Endothelial cell of umbilical vein (primary cell): Measurements from ENCODE around the gene SPTB. TPM values are rescaled to one million over a fixed set of nuclear protein-coding genes. Genes with fewer than 3 reads are reported as not detected.

Experiments used
- BruUV-seq: library from RNA; stranded (reverse); fragments of 400-500 nt; replicated peaks from 2 replicates; lab custom pipeline; 2021; lab: Mats Ljungman, UMichigan
- CTCF ChIA-PET: fragments of 300-600, 350-600 bp; sonication (Branson Sonifier 250); formaldehyde crosslinking; loops from one replicate; lab custom pipeline; 2021; ENCODE audit warnings: antibody characterized with exemption, inconsistent platforms; lab: Charles Lee
- POLR2A ChIA-PET: fragments of 300-600, 350-600 bp; sonication (Branson Sonifier 250); formaldehyde crosslinking; loops from one replicate; lab custom pipeline; 2021; ENCODE audit warnings: antibody characterized with exemption, inconsistent platforms; lab: Charles Lee
- DNase-seq: peaks from one replicate; pipeline ENCODE4 v3.0.0-alpha.2; 2011; ENCODE audit warnings: low read depth, low spot score
- FAIRE-seq: peaks from 2 replicates; lab custom pipeline; 2011; peaks lifted over from hg19 to GRCh38; lab: Jason Lieb, UNC
- H2AFZ ChIP-seq: 2 replicates; pipeline ENCODE4 v1.6.0; 2012; ENCODE audit warnings: low read depth, low read length, control low read depth, inconsistent platforms
- H3K27ac ChIP-seq: 2 replicates; pipeline ENCODE4 v1.5.1; 2011; ENCODE audit warnings: low read depth, mild to moderate bottlenecking, control low read depth, low read length, moderate library complexity; ENCODE audit not compliant: insufficient read depth
- H3K27me3 ChIP-seq, 2 experiments: 2 replicates each; pipeline versions ENCODE4 v1.6.0 to v1.6.1; 2011; ENCODE audit warnings: low read length in 2 of 2, mixed read lengths in 1 of 2; ENCODE audit not compliant: control insufficient read depth in 2 of 2, insufficient read depth in 2 of 2
- H3K36me3 ChIP-seq, 2 experiments: 2 replicates in 1 of 2; 3 replicates in 1 of 2; pipeline ENCODE4 v1.5.1; 2011; ENCODE audit warnings: low read length in 2 of 2, mild to moderate bottlenecking in 1 of 2, moderate library complexity in 1 of 2; ENCODE audit not compliant: control insufficient read depth in 2 of 2, insufficient read depth in 2 of 2; ENCODE audit errors: extremely low read depth in 1 of 2
- H3K4me1 ChIP-seq: 3 replicates; pipeline ENCODE4 v1.5.1; 2011; ENCODE audit warnings: mild to moderate bottlenecking, low read length; ENCODE audit not compliant: control insufficient read depth, insufficient read depth; ENCODE audit errors: extremely low read depth
- H3K4me2 ChIP-seq: 2 replicates; pipeline ENCODE4 v1.6.1; 2011; ENCODE audit warnings: low read length, control low read depth, mixed read lengths; ENCODE audit not compliant: insufficient read depth
- H3K4me3 ChIP-seq, 3 experiments: fragments of 200-600 bp in 1 of 3; sonication (generic), shearing (Covaris generic) in 1 of 3; replicated peaks in 1 of 3; 2 replicates each; pipeline ENCODE4 v1.5.1; 2011 to 2016; ENCODE audit warnings: control low read depth in 3 of 3, low read length in 3 of 3, mild to moderate bottlenecking in 2 of 3, inconsistent platforms in 1 of 3, low read depth in 1 of 3, moderate library complexity in 1 of 3; ENCODE audit not compliant: insufficient read depth in 1 of 3
- H3K79me2 ChIP-seq: 2 replicates; pipeline ENCODE4 v1.6.0; 2012; ENCODE audit warnings: low read length, inconsistent platforms; ENCODE audit not compliant: control insufficient read depth, insufficient read depth
- H3K9ac ChIP-seq: replicated peaks from 2 replicates; pipeline ENCODE3; 2011; ENCODE audit warnings: low read length, control low read depth; ENCODE audit not compliant: insufficient read depth; ENCODE audit errors: extremely low read depth
- H3K9me1 ChIP-seq: replicated peaks from 3 replicates; pipeline ENCODE4 v1.6.0; 2011; ENCODE audit warnings: mild to moderate bottlenecking, low read length; ENCODE audit not compliant: control insufficient read depth, insufficient read depth; ENCODE audit errors: extremely low read depth
- H3K9me3 ChIP-seq: replicated peaks from 2 replicates; pipeline ENCODE4 v1.5.1; 2012; ENCODE audit warnings: low read length, inconsistent platforms; ENCODE audit not compliant: control insufficient read depth, insufficient read depth
- H4K20me1 ChIP-seq: replicated peaks from 2 replicates; pipeline ENCODE3; 2011; ENCODE audit warnings: mild to moderate bottlenecking, low read length; ENCODE audit not compliant: control insufficient read depth, insufficient read depth; ENCODE audit errors: extremely low read depth
- CTCF ChIP-seq, 2 donors: IDR thresholded peaks; 1 replicate in 1 of 2; 2 replicates in 1 of 2; pipeline ENCODE4 v1.5.1; 2011; ENCODE audit warnings: low read length in 2 of 2, mild to moderate bottlenecking in 2 of 2, moderate library complexity in 2 of 2, control low read depth in 1 of 2, inconsistent platforms in 1 of 2, low read depth in 1 of 2; ENCODE audit not compliant: insufficient read depth in 1 of 2; ENCODE audit errors: extremely low read depth in 1 of 2
- EZH2 ChIP-seq: IDR thresholded peaks from 2 replicates; pipeline ENCODE4 v1.6.1; 2012; ENCODE audit warnings: borderline replicate concordance, low read depth, mild to moderate bottlenecking, moderate library complexity, low read length, inconsistent platforms; ENCODE audit not compliant: severe bottlenecking
- FOS ChIP-seq: IDR thresholded peaks from 2 replicates; pipeline ENCODE4 v1.6.1; 2011; ENCODE audit warnings: mild to moderate bottlenecking, low read length, moderate library complexity, borderline replicate concordance; ENCODE audit not compliant: insufficient read depth
- GATA2 ChIP-seq: IDR thresholded peaks from 2 replicates; pipeline ENCODE4 v1.7.0; 2011; ENCODE audit warnings: low read depth, mild to moderate bottlenecking, moderate library complexity, mixed read lengths, low read length; ENCODE audit not compliant: insufficient read length, insufficient read depth
- JUN ChIP-seq: IDR thresholded peaks from 2 replicates; pipeline ENCODE4 v1.6.1; 2011; ENCODE audit warnings: borderline replicate concordance, low read depth; ENCODE audit not compliant: insufficient read length, insufficient read depth
- MYC ChIP-seq: IDR thresholded peaks from one replicate; pipeline ENCODE4 v1.6.1; 2011; ENCODE audit warnings: mild to moderate bottlenecking, low read depth, low read length
- POLR2A ChIP-seq: IDR thresholded peaks from 2 replicates; pipeline ENCODE4 v1.6.1; 2012; ENCODE audit warnings: low read depth, mild to moderate bottlenecking, control low read depth, low read length
- POLR2AphosphoS5 ChIP-seq: IDR thresholded peaks from 2 replicates; pipeline ENCODE4 v1.6.1; 2012; ENCODE audit warnings: low read depth, mild to moderate bottlenecking, control low read depth, low read length, moderate library complexity; ENCODE audit not compliant: insufficient read depth
- dilution Hi-C: fragments of 300-500 bp; cut with MboI; formaldehyde crosslinking; loops from one replicate; pipeline ENCODE4 v1.15.0; 2019; ENCODE audit warnings: low sequenced_read_pairs; ENCODE audit not compliant: extremely low pct_ligation_motif_present
- intact Hi-C: fragments of 100-400 bp; cut with micrococcal nuclease; formaldehyde crosslinking; loops from one replicate; pipeline ENCODE4 v1.10.0; 2022
- polyA plus RNA-seq, 4 experiments: library from polyadenylated mRNA; depleted of rRNA in 3 of 4; stranded (reverse) in 3 of 4; unstranded in 1 of 4; fragments of >200 nt; gene quantifications; 2 replicates each; pipeline versions ENCODE4 v1.2.1 to v1.2.3, GENCODE V29; 2011 to 2012; ENCODE audit warnings: missing spikeins in 1 of 4
- total RNA-seq: library from RNA; stranded (reverse); gene quantifications from 2 replicates; pipeline ENCODE4 v1.2.3, GENCODE V29; 2021
- TF ChIP-seq, protein P1 (sequence below): IDR thresholded peaks from 2 replicates; pipeline ENCODE4 v1.6.1; 2011; ENCODE audit not compliant: insufficient read depth, insufficient read length

Gene SPTB
- total and polyA plus RNA-seq, 2 donors (not counting 3 experiments of a cell fraction or from before 2014, with no cell fraction given): 0.03 to 0.07 TPM

DNA sequence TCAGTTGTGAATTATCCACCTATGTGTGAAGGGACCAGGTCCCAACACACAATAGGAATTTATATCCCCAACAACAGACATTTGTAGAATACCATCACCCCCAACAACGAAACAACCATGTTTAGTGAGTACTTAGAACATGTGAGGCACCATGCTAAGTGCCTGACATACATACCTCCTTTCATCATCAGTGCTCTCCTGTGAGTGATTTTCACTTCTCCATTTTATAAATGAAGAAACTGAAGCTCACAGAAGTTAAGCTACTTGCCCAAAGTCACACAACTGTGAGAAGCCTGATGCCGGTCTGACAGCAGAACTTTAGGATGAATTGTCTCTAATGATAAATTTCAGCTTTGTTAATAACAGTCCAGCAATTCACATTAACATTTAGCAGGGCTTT, 35.4 kb downstream of the SPTB start:
- TF ChIP-seq EZH2 (no peak), CTCF (IDR thresholded peaks at IDR 0.05; ENCODE audit: extremely low read depth in 1 of 2, insufficient read depth in 1 of 2, low read depth in 1 of 2, low read length in 2 of 2) (no peak), POLR2A (no peak), GATA2 (no peak), JUN (no peak), FOS (no peak), POLR2AphosphoS5 (no peak), MYC (no peak)
- TF ChIP-seq, protein P1, sequence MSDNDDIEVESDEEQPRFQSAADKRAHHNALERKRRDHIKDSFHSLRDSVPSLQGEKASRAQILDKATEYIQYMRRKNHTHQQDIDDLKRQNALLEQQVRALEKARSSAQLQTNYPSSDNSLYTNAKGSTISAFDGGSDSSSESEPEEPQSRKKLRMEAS: no peak
- Histone ChIP-seq H3K9me1 (no peaks in the 10 kb centered on the region), H2AFZ (no peak overlapping the region), H3K4me2 (no peak overlapping the region), H3K27me3 (peaks cover 37 to 43% of the 10 kb centered on the region in 2 experiments), H3K4me3 (no peak overlapping the region), H3K36me3 (no peaks in the 10 kb centered on the region), H3K27ac (no peak overlapping the region), H3K79me2 (no peaks in the 10 kb centered on the region), H3K4me1 (no peaks in the 10 kb centered on the region), H3K9ac (no peak overlapping the region), H4K20me1 (no peaks in the 10 kb centered on the region), H3K9me3 (no peaks in the 10 kb centered on the region)
- CTCF ChIA-PET: interaction anchor here (0.7 kb wide), 1 partner anchor 48 kb away, joined by 3 read pairs; no protein-coding TSS in a partner anchor
- BruUV-seq: no TSS peak
- POLR2A ChIA-PET: no interaction called here
- FAIRE-seq (no peak), DNase-seq (no peak)
- dilution Hi-C loops (no loop called here), intact Hi-C loops (no loop called here)
